ENCODE data around the gene LIN7B.
A peak's percentile ranks its signal among the peaks of the same experiment; 100 is the strongest.
"Not testable (repeated sequence)": the region's sequence is repeated elsewhere in the genome, so short reads cannot be mapped to it uniquely, and the experiment has no call there.

Gene LIN7B

GRCh38 chr19:49071860-49072547 lies 42.2 kb upstream of the LIN7B start:
- H3K4me3 ChIP-seq (replicated peaks; ENCODE audit: low read depth, low read length) = no peak overlapping the region
- TF ChIP-seq CTCF (IDR thresholded peaks at IDR 0.05; ENCODE audit: low read length, missing control alignments) = no peak
- no peak for DNase-seq (ENCODE audit: low read depth)

GRCh38 chr19:49073514-49074378 lies 40.4 kb upstream of the LIN7B start:
- no peak overlapping the region for H3K4me3 ChIP-seq (replicated peaks; ENCODE audit: low read depth, low read length)
- DNase-seq (ENCODE audit: low read depth) = no peak

GRCh38 chr19:49074869-49075268 lies 39.3 kb upstream of the LIN7B start:
- peak; percentile 72 for DNase-seq (ENCODE audit: low read depth)
- TF ChIP-seq CTCF (IDR thresholded peaks at IDR 0.05; ENCODE audit: low read length, missing control alignments) = peak; percentile 51
- H3K4me3 ChIP-seq (replicated peaks; ENCODE audit: low read depth, low read length) = not testable (repeated sequence)

More at GRCh38 chr19:49073514-49074378, 40.4 kb upstream of the LIN7B start:
- TF ChIP-seq CTCF (IDR thresholded peaks at IDR 0.05; ENCODE audit: low read length, missing control alignments) = peak; percentile 29

- DNase-seq (ENCODE audit: low read depth) = no peak
- no peak for TF ChIP-seq CTCF (IDR thresholded peaks at IDR 0.05; ENCODE audit: low read length, missing control alignments)
- H3K4me3 ChIP-seq (replicated peaks; ENCODE audit: low read depth, low read length) = no peak overlapping the region
Measured at GRCh38 chr19:49080392-49080791, 33.8 kb upstream of the LIN7B start.

- DNase-seq (ENCODE audit: low read depth) = no peak
- H3K4me3 ChIP-seq (replicated peaks; ENCODE audit: low read depth, low read length) = no peak overlapping the region
- no peak for TF ChIP-seq CTCF (IDR thresholded peaks at IDR 0.05; ENCODE audit: low read length, missing control alignments)
Measured at GRCh38 chr19:49081273-49081672, 32.9 kb upstream of the LIN7B start.

- TF ChIP-seq CTCF (IDR thresholded peaks at IDR 0.05; ENCODE audit: low read length, missing control alignments) = no peak
- DNase-seq (ENCODE audit: low read depth) = no peak
- peak overlapping the region; percentile 98 for H3K4me3 ChIP-seq (replicated peaks; ENCODE audit: low read depth, low read length)
Measured at GRCh38 chr19:49084206-49085019, 29.8 kb upstream of the LIN7B start.
